CD4-positive, alpha-beta T cell treated with Interleukin-17A for 1 hour (primary cell): Measurements from ENCODE around the gene TAF10.

Experiments used
- DNase-seq: peaks from one replicate; pipeline ENCODE4 v3.0.0-alpha.2; 2020

TAF10 gene

DNA sequence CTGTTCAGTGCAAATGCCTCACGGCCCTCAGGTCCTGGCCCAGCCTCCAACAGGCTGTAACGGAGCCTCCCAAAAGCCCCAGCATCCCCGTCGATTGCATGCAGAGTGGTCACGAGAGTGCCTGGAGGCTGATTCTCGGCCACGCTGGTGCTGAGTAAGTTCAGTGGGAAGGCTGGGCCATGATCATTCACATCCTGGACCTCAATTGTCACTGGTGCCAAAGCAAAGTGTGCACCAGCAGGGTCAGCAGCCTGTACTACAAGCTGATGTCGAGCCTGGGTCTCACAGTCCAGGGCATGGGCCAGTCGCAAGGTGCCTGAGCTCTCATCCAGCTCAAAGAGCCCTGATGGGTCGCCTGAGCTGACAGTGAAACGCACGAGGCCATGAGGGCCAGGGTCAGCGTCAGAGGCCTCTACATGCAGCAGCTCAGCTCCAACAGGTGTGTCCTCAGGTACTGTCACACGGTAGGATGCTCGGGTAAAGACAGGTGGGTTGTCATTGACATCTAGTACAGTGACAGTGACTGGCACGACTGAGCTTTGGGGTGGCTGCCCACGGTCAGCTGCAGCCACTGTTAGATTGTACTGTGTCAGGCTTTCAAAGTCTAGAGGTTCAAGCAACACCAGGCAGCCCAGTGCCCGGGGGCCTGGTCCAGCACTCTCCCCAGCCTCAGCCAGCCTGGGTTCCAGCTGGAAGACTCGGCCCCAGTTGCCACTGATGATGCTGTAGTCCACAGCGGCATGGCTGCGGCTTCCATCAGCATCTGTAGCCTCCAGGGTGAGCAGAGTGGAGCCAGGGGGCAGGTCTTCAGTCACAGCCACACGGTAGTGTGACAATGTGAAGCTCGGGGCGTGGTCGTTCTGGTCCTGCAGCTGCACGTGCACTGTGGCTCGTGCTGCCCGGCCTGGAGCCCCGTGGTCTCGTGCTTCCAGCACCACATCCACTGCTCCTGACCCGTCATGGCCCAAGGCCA lies 11.7 kb upstream of the TAF10 start:
- DNase-seq: no peak

DNA sequence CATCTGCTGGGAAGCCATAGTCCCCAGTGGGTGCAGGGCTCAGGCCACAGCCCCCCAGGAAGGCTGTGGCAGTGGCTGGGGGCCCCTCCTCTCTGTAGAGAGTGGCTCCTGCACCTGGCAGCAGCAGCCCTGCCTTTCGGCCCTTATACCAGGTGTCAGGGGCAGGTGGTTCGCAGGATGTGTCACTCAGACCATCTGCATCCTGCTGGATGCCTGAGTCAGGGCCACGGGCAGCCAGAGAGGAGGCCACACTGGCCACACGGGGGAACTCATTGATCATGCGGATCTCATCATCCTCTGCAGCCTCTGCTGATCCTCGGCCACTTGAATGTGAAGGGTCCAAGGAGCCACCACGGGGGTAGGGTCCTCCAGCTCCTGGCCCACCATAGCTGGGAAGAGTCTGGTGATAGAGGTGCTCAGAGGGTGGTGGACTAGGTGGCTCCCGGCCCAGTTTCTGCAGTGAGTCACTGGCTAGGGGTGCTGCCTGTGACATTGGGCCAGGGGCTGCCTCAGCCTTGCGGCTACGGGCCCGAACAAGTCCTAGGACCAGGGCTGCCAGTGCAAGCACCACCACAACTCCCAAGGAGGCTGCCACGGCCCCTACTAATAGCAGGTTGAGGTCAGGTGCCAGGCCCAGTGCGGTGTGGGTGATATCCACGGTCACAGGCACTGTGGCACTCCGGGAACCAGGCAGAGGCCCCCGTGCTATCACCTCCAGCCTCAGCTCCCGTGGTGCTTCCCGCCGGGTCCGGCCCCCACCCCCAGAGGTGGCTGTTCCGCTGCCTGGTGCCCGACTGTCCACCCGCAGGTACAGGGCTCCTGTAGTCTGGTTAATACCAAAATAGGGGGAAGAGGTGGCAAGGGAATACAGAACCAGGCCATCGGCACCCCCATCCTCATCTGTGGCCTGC lies 10.5 kb upstream of the TAF10 start:
- DNase-seq: no peak

DNA sequence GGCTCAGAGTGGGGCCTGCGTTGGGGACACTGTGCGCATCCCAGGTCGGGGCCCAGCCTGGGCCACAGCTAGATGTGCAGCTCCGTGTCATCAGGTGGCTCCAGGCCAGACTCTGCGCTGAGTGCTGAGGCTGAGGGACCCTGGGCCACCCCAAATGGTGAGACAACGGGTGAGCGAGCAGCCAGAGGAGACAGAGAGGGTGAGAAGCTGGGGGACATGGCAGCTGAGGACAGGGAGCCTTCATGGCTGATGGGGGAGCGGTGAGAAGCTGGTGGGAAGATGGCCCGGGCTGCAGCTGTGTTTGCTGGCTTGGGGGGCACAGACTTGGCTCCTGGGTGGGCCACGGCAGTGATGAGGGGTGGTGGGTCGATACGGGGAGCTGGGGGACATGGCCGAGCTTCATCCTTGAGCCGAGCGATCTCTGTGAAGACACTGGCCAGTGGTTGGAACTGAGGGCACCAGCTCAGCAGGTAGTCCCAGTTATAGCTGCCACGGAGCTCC lies 9.7 kb upstream of the TAF10 start:
- DNase-seq: no peak

DNA sequence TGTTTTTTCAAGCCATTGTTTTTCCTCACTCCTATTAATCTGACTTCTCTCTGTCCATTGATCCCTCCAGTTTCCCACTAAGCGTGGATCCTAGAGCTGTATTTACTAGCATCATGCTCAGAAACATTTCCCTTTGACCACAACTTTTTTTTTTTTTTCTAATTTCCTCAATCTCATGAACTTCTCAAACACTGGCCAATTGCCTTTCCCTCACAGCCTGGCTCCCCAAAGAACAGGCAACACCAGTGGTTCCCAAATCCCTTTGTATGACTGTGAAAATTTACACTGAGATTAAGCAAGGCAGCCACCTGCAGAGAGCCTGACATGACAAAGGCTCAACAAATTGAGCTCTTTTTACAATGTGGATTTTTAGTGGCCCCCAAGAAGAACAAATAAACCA lies 8.6 kb upstream of the TAF10 start:
- DNase-seq: no peak

DNA sequence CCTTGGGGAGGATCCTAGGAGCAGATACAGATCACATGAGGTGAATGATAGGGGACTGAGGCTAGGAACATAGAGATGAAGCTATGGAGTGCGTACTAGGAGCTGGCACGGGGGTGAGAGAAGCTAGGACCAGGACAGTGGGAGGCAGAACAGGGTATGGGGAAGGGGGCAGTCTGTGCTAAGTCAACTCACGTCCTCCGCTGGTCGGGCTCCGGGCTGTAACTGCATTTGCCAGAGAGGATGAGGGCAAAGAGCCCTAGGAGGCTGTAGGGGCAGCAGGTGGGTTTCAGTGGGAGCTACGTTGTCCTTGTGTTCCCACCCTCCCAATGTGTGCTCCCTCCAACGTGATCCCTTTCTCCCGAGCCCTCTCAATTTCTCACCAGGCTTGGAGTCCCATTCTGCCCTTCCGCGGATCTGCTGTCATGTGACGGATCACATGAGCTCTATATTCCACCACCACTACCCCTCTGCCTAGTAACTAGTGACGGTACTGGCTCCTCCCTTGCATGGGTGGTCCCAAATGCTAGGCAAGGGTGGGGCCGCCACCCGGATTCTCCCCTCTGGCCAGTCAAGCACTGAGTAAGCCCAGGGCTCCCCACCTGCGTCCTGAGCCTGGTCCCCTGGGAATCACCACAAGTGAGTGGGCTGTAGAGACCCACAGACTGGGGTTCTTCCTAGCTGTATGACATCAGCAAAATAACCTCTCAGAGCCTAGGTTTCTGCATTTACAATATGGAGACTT lies 7.2 kb upstream of the TAF10 start, which contains the start of gene TPP1:
Gene TPP1, minus strand, starts transcription at position 419 of the 742 bp plus-strand sequence. Its CDS starts 22 bp downstream, at position 397.
- peak; percentile 94 for DNase-seq

DNA sequence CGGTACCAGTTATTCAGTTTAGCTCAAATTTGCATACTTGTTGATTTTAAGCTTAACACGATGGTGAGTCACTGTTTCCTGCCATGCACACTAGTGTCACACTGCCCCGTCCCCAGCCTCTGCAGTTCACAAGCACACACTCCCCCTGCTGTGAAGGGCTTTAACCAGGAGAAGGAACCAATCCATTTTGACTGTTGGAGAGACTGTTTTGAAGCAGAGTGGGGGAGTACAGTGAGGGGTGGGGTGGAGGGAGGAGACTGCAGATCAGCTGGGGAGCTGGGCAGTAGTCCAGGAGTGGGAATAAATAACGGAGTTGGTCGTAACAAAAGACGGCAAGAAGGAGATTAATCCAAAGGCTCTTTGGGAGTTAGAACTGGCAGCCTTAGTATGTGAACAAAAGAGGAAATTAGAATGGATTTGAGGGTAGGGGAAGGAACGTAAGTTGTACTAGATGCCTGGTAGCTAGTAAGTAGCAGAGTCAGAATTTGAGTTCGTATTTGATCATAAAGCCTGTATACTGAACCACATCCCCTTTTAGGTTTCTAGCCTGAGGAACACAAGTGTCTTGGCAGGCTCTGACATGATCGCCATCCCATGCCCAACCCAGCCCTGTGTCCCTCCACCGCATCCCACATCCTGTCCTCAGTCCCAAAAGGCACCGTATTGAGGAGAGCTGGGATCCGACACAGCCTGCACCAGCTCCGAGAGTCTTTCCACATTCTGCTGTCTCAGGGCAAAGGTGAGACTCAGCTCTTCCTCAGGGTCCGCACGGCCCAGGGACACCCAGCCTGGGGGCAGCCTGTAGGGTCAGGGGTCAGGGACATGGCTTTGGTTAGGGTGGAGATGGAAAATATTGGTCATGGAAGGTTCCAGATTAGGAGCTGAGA lies 6.3 kb upstream of the TAF10 start:
- peak; percentile 81 for DNase-seq

DNA sequence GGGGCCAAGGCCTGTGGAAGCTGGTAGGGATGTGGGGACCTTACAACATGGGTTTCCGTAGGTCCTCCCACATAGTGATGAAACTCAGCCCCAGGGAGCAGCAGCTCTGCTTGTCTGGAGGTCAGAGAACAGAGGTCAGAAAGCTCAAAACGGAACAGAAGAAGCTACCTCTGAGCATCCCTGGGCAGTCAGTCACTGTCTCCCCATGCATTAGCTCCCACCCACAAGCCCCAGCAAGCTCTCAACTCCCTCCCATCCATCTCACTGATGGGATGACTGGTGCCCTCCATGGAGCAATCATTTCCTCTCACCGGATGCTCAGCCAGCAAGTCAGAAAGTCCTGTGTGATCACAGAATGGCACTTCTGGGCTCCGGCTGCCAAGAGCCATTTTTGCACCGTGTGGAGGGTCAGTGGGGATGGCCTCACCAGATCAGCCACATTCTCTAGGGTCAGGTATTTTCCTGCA lies 5.3 kb upstream of the TAF10 start:
- no peak for DNase-seq

DNA sequence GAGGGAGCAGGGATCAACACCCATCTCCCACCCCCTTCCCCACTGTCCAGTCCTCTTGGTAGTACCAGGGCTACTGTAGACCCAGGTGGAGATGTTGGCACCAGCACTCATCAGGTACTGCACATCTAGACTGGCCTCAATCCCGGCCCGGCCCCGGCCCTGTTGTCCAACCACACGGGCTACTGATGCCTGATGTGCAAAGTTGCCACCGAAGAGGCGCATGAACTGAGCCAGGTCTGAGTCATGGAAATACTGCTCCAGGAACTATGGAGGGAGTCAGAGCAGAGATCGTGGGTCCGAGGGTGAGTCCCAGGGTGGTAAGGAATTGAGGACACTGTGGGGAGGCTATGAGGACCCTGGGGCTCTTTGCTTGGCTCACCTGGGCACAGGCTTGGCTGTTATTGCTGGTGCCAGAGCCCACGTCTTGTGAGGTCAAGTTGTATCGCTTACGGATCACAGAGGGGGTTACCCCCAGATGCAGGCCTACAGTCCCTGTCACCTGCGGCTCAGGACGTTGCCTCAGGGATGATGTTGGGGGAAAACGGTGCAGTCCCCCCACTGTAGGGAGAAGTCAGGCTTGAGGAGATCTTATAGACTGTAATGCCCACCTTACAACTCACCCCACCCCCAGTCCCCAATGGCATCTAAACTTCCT lies 4.7 kb upstream of the TAF10 start:
- no peak for DNase-seq

DNA sequence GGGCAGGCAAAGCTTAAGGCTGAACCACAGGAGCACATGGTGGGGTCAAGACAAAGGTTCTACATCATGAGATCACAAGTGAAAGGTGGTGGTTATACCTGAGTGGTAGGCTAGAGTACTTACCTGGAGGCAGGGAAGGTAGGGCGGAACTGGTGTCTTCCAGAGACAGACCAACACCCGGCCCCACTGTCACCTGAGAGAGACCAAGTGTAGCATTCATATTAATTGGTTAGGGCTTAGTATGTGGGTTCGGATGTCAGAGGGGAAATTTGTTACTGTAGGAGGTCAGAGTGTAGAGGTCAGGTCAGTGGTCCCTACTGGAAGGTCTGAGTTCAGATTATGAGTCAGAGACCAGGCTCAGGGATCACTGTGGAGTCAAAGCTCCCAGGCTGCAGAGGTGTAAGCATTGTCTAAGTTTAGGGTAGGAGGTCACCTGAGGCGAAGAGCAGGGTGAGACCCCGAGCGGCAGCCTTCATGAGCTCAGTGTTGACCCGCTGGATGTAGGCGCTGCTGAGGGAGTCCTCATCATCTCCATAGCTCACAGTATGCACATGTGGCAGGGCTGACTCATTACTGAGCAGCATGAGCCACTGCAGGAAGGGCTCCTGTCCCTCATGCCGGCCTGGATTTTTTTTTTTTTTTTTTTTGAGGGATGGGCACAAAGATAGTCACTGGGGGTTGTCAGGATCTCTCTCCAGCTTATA lies 4.0 kb upstream of the TAF10 start:
- DNase-seq: no peak

DNA sequence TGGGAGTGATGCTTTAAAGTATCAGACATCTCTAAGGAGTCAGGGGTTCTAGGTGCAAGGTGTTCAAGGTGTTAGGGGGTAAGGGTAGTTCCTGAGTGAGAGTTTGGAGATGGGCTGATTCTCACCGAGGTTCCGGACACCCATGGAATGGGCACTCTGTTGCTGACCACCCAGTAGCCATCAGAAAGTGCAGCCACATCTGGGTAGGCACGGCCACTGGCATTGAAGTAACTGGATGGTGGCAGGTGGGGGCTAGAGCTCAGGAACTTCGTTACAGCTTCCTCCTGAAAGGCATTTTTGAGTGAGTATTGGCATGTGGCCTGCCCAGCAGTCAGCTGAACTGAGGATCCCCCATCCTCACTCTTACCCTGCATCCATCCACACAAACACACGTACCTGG lies 3.0 kb upstream of the TAF10 start:
- DNase-seq: no peak

DNA sequence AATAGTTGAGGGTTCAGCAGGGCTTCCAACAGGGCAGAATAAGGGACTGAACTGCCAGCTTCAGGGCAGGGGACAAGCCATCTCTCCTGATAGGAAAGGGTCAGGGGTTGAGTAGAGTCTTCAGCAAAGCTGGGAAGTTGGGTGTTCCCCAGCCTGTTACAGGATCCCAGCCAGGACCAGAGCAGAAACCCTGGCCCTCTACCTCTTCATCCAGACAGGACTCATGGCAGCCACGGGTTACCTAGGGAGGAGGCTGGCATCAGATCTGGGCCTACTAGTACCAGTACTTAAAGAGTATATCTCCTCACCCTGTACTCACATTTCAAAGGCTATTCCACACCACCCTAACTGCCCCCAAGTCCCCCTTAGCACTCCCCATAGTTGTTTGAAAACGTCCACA lies 2.4 kb upstream of the TAF10 start:
- DNase-seq: no peak

DNA sequence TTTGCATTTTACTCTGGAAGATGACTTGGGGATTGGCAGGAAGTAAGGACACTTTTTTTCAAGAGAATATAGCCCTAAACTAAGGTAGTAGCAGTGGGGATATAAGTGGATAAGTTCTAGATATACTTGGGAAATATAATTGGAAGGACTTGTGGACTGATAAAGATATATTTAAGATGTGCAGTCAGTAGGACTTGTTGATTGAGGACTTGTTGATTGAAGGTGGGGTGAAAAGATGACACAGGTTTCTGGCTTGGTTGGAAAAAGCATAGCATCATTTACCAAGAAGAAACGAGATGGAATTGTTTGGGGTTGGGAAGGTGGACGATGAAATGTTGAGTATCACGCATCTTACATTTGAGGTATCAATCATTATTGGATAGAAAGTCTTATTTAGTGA lies 1.5 kb upstream of the TAF10 start:
- no peak for DNase-seq

DNA sequence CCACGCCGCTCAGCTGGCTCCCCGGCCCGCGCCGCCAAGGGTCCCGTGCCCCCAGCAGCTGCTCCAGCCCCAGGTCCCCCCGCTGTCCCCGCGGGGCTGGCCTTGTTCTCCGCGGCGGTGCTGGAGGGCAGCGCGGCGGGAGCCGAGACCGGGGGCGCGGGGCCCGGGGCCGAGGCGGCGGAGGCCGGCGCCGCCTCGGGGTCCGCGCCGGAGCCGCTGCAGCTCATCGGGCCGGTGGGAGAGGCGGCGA lies 128 bp downstream of the TAF10 start:
- DNase-seq: no peak

DNA sequence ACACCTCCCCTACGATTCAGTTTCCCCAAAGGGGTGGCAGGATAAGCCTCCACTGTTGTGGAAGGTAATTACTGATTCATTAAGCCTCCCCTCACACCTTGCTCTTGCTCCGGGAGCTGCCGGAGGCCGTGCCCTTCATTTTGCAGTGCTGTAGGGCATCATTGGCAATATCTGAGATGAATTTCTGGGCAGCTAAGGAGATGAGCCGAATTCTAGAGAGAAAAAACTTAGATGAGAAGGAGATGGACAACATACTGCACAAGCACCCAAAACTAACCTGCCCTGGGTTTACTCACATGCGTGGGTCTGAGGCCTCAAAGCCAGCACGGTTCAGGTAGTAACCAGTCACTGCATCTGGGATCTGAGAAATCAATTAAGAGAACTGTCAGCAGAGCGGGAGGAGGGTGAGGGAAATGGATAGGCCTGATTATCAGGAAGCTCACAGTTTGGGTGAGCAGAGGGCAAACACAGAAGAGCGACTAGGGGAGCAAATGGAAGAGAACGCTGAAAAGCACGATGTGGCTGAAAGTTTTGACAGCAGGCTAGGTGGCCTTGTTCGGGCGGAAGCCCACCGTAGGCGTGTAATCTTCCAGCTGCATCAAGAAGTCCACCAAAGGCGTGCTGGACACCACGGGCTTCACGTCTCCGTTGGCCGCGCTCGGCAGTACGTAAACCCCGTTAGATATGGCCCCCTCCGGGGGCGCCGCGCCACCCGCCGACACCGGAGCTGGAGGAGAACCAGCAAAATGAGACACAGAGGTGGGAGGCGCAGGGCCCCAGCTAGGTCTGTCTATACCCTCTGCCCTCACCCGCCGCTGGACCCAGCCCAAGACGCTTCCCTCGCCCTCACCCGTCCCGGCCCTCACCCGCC lies 689 bp downstream of the TAF10 start:
- DNase-seq: peak; percentile 41

DNA sequence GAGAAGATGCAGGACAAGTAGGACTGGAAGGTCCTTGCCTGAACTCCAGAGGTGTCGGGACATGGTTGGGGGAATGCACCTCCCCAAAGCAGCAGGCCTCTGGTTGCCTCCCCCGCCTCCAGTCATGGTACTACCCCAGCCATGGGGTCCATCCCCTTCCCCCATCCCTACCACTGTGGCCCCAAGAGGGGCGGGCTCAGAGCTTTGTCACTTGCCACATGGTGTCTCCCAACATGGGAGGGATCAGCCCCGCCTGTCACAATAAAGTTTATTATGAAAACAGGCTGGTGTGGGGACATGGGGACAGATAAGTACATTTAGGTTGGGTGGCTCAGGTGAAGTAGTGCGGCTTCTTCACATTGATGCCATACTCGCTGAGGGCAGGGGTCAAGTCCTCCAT lies 1.4 kb downstream of the TAF10 start:
- DNase-seq: no peak

DNA sequence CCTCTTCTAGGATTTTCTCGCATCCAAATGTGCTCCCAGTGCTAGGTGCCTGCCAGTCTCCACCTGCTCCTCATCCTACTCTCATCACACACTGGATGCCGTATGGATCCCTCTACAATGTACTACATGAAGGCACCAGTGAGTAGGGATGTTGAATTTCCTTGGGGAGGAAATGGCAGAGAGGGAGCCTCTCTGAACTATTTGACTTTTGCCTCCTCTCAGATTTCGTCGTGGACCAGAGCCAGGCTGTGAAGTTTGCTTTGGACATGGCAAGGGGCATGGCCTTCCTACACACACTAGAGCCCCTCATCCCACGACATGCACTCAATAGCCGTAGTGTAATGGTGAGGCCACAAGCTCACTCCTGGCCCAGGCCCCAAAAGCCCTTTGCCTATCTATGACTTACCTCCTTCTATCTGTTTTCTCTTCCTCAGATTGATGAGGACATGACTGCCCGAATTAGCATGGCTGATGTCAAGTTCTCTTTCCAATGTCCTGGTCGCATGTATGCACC lies 2.5 kb downstream of the TAF10 start:
- no peak for DNase-seq

DNA sequence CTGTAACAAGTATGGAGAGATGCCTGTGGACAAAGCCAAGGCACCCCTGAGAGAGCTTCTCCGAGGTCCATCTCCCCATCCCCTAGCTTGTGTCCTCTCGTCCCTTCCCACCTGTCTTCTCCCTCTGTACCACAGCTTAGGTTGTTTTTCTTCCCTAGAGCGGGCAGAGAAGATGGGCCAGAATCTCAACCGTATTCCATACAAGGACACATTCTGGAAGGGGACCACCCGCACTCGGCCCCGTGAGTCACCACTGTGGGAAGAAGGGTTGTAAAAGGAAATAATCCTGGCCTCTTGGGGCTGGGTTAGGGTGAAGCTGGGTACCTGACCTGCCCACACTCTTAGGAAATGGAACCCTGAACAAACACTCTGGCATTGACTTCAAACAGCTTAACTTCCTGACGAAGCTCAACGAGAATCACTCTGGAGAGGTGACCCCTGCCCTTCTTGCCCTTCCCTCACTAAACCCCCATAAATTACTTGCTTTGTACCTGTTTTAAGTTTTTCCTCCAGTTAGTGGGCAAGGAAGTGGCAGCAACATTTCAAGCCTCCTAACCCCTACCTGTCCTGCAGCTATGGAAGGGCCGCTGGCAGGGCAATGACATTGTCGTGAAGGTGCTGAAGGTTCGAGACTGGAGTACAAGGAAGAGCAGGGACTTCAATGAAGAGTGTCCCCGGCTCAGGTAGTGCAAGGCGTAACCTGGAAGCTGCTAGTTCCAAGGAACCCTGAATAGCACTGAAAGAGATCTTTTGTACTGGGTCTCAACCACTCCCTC lies 3.1 kb downstream of the TAF10 start:
- DNase-seq: no peak

DNA sequence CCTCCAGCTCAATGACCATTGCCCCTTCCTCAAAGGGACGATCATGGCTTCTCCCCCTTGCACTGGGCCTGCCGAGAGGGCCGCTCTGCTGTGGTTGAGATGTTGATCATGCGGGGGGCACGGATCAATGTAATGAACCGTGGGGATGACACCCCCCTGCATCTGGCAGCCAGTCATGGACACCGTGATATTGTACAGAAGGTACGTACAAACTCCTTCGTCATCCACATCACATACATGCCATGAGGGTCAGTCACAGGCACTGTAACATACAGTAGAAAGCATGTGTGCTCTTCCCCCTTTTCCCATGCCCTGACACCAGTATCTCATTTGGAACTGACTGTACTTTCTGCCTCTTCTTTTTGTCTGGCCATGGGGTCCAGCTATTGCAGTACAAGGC lies 4.0 kb downstream of the TAF10 start:
- no peak for DNase-seq
